GM12801 (cell line): ENCODE results near the gene SHANK1.

Source experiments
- CTCF ChIP-seq: IDR thresholded peaks from one replicate; pipeline ENCODE4 v1.5.1; 2011; ENCODE audit warnings: control low read depth; ENCODE audit not compliant: insufficient read length; ENCODE audit errors: extremely low read depth

SHANK1 gene

DNA sequence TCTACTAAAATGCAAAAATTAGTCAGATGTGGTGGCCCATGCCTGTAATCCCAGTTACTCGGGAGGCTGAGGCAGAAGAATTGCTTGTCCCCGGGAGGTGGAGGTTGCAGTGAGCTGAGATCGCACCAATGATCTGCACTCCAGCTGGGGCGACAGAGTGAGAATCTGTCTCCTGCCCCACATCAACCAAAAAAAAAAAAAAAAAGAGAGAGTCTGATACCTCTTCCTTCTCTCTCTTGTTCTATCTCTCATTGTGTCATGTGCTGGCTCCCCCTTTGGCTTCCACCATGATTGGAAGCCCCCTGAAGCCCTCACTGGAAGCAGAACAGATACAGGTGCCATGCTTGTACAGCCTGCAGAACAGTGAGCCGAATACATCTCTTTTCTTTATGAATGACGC is 23.9 kb upstream of the SHANK1 start:
- no peak for TF ChIP-seq CTCF

DNA sequence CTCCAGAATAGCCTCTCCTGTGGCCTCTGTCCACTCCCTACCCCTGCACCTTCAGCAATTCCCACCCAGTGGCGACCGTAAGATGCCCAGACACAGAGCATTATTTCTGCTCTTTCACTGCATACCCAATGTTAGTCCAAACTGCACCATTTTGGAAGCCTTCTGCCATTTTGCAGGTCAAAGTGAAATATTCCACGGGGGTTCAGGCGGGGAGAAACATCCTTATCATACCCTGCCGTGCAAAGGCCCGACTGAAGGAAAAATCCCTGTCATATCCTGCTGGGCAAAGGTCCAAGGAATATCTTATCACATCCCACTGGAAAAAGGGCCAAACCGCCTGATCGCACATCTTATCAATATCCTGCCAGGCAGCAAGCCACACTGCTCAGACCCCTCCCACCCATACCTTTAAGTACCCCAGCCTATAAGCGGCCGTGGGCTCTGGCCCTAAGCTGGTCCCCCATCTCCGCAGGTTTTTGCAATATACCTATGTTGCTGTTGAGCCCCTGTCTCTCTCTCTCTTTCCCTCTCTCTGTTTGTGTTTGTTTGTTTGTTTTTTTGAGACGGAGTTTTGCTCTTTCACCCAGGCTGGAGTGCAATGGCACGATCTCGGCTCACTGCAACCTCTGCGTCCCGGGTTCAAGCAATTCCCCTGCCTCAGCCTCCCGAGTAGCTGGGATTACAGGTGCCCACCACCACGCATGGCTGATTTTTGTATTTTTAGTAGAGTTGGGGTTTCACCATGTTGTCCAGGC is 21.8 kb upstream of the SHANK1 start:
- TF ChIP-seq CTCF = no peak

DNA sequence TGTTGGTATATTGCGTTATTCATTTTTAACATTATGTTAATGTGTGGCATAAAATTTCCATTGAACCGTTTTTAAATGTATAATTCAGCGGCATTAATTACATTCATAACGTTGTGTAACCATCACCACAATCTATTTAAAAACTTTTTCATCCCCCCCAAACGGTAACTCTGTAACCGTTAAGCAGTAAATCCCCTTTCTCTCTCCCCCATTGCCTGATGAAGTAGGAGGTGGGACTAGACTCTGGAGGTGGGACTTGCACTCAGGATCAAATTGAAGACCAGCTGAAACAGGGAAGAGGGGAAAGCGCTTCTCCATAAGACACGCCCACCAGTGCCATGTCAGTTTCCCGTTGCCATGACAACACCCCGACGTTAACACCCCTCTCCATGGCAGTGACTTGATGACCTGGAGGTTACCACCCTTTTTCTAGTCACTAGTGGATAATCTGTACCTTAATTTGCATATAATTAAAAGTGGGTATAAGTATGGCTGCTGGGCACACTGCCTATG is 20.4 kb upstream of the SHANK1 start:
- no peak for TF ChIP-seq CTCF

DNA sequence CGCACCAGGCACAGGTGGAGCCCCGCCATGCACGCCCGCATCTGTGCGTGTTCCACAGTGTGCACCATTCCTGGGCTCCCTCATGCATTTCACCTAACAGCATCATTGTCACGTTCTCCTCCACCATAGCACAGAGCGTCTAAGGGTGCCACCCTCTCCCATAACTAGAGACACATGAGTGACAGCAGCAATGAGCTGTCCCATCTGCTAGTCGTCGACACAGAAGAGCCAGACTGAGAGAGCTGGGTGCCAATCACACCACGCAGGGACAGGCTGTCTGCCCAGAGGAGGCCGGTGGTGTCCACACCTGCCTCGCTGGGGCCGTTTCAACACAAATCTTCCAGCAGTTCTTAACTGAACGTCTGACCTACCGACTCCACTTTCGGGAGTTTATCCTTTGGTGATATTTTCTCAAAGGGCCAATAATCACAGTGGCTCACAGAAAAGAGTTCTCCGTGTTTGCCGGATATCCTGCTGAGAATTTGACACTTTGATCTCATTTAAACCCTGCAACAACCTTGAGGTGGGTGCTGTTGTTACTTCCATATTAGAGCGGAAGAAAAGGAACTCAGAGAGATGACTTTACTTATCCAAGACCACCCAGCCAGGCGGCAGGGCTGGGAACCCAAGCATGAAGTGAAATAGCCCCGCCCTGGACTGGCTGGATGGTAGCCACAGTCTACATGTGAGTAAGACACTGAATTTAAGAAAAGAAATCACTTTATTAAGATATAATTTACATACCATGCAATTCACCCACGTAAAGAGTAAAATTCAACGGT is 19.7 kb upstream of the SHANK1 start:
- TF ChIP-seq CTCF = no peak

- TF ChIP-seq CTCF = no peak
These were observed 16.7 kb upstream of the SHANK1 start for GRCh38 chr19:50736338-50736737.

DNA sequence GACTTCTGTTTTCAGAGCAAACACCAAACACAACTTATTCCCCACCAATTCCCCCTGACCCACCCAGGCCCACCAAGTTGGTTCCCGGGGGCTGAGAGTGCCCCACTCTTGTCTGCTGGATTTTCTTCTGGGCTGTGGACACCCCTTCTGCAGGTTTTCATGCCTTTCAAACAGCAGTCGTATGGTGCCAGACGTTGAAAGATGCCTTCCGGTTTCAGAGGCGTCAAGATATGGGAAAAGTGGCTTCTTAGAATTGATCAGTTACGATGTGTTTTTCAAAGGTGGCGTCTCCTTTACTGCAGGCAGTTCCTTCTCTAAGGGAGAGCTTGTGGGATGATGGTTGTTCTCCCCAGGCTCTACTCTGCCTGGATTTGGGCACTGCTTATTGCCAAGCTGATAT is 16.3 kb upstream of the SHANK1 start:
- no peak for TF ChIP-seq CTCF

GRCh38 chr19:50729894-50730293 is 10.3 kb upstream of the SHANK1 start:
- TF ChIP-seq CTCF = no peak
